ENCODE data around the gene ITGB1.
"Not testable (repeated sequence)": the region's sequence is repeated elsewhere in the genome, so short reads cannot be mapped to it uniquely, and the experiment has no call there.

The ITGB1 gene

GRCh38 chr10:32958085-32959005 lies at the start of gene ITGB1:
TSS of gene ITGB1 (minus strand) at chr10:32958230. CDS start at chr10:32935558, 22,672 bp downstream.
- DNase-seq (ENCODE audit: low read depth in 4 of 4, low spot score in 1 of 4): peak; percentile 66 to 79 (median 76)

- no peak for DNase-seq (ENCODE audit: low read depth in 4 of 4, low spot score in 1 of 4)
Observed at GRCh38 chr10:33006342-33006887, 48.4 kb upstream of the ITGB1 start.

GRCh38 chr10:33005322-33006301 lies 47.6 kb upstream of the ITGB1 start:
- DNase-seq (ENCODE audit: low read depth in 4 of 4, low spot score in 1 of 4): peak in 1 of 4 experiments; percentile 45

GRCh38 chr10:33001908-33002492 lies 44.0 kb upstream of the ITGB1 start:
- no peak for DNase-seq (ENCODE audit: low read depth in 4 of 4, low spot score in 1 of 4)

- DNase-seq (ENCODE audit: low read depth in 4 of 4, low spot score in 1 of 4): not testable (repeated sequence)
Observed at GRCh38 chr10:32998060-32998581, 40.1 kb upstream of the ITGB1 start.

- DNase-seq (ENCODE audit: low read depth in 4 of 4, low spot score in 1 of 4): no peak
Observed at GRCh38 chr10:32995751-32996150, 37.7 kb upstream of the ITGB1 start.

GRCh38 chr10:32995066-32995622 lies 37.1 kb upstream of the ITGB1 start:
- DNase-seq (ENCODE audit: low read depth in 4 of 4, low spot score in 1 of 4): no peak

- DNase-seq (ENCODE audit: low read depth in 4 of 4, low spot score in 1 of 4): not testable (repeated sequence)
Observed at GRCh38 chr10:32994632-32995031, 36.6 kb upstream of the ITGB1 start.

GRCh38 chr10:32992310-32992709 lies 34.3 kb upstream of the ITGB1 start:
- DNase-seq (ENCODE audit: low read depth in 4 of 4, low spot score in 1 of 4): not testable (repeated sequence)

- DNase-seq (ENCODE audit: low read depth in 4 of 4, low spot score in 1 of 4): no peak
Observed at GRCh38 chr10:32990811-32991210, 32.8 kb upstream of the ITGB1 start.

GRCh38 chr10:32988604-32989003 lies 30.6 kb upstream of the ITGB1 start:
- DNase-seq (ENCODE audit: low read depth in 4 of 4, low spot score in 1 of 4): no peak

GRCh38 chr10:32987172-32987571 lies 29.1 kb upstream of the ITGB1 start:
- DNase-seq (ENCODE audit: low read depth in 4 of 4, low spot score in 1 of 4): no peak

GRCh38 chr10:32985775-32986350 lies 27.8 kb upstream of the ITGB1 start:
- DNase-seq (ENCODE audit: low read depth in 4 of 4, low spot score in 1 of 4): no peak

- DNase-seq (ENCODE audit: low read depth in 4 of 4, low spot score in 1 of 4): no peak
Observed at GRCh38 chr10:32985341-32985764, 27.3 kb upstream of the ITGB1 start.

GRCh38 chr10:32984003-32984600 lies 26.1 kb upstream of the ITGB1 start:
- DNase-seq (ENCODE audit: low read depth in 4 of 4, low spot score in 1 of 4): no peak

GRCh38 chr10:32982911-32983909 lies 25.2 kb upstream of the ITGB1 start:
- peak in 1 of 4 experiments; percentile 14 for DNase-seq (ENCODE audit: low read depth in 4 of 4, low spot score in 1 of 4)

GRCh38 chr10:32982293-32982709 lies 24.3 kb upstream of the ITGB1 start:
- DNase-seq (ENCODE audit: low read depth in 4 of 4, low spot score in 1 of 4): no peak

GRCh38 chr10:32981760-32982159 lies 23.7 kb upstream of the ITGB1 start:
- DNase-seq (ENCODE audit: low read depth in 4 of 4, low spot score in 1 of 4): no peak

Measured in stimulated activated CD4-positive, alpha-beta T cell treated with anti-CD3 and anti-CD28 coated beads, Interleukin-1b, Interleukin-23, amount 100 ng/mL, for 24 hours (primary cell).